ENCODE results near the gene PTPRZ1. TPM values are rescaled to one million over a fixed set of nuclear protein-coding genes. Genes with fewer than 3 reads are reported as not detected.

The PTPRZ1 gene
- polyA plus RNA-seq, 1 of the 3 experiments (the other 2 are of a cell fraction): not detected

- no peak for TF ChIP-seq USF2 (IDR thresholded peaks at IDR 0.05; ENCODE audit: borderline replicate concordance, low read depth, low read length)
- TF ChIP-seq IRF3 (IDR thresholded peaks at IDR 0.05; ENCODE audit: low read depth, low read length): no peak
- TF ChIP-seq, protein P1, sequence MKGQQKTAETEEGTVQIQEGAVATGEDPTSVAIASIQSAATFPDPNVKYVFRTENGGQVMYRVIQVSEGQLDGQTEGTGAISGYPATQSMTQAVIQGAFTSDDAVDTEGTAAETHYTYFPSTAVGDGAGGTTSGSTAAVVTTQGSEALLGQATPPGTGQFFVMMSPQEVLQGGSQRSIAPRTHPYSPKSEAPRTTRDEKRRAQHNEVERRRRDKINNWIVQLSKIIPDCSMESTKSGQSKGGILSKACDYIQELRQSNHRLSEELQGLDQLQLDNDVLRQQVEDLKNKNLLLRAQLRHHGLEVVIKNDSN (IDR thresholded peaks at IDR 0.05; ENCODE audit: borderline replicate concordance, low read depth): no peak
- TF ChIP-seq JUND (IDR thresholded peaks at IDR 0.05): no peak
- no peak for TF ChIP-seq RFX5 (IDR thresholded peaks at IDR 0.05; ENCODE audit: low read length)
- TF ChIP-seq TEAD4 (IDR thresholded peaks at IDR 0.05; ENCODE audit: borderline replicate concordance, insufficient read depth): no peak
- TF ChIP-seq, protein P2, sequence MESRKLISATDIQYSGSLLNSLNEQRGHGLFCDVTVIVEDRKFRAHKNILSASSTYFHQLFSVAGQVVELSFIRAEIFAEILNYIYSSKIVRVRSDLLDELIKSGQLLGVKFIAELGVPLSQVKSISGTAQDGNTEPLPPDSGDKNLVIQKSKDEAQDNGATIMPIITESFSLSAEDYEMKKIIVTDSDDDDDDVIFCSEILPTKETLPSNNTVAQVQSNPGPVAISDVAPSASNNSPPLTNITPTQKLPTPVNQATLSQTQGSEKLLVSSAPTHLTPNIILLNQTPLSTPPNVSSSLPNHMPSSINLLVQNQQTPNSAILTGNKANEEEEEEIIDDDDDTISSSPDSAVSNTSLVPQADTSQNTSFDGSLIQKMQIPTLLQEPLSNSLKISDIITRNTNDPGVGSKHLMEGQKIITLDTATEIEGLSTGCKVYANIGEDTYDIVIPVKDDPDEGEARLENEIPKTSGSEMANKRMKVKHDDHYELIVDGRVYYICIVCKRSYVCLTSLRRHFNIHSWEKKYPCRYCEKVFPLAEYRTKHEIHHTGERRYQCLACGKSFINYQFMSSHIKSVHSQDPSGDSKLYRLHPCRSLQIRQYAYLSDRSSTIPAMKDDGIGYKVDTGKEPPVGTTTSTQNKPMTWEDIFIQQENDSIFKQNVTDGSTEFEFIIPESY (IDR thresholded peaks at IDR 0.05; ENCODE audit: borderline replicate concordance, low read depth): no peak
- TF ChIP-seq RAD21 (IDR thresholded peaks at IDR 0.05; ENCODE audit: low read length): no peak
- no peak for TF ChIP-seq EP300 (IDR thresholded peaks at IDR 0.05; ENCODE audit: borderline replicate concordance in 1 of 2, low read depth in 1 of 2, low read length in 1 of 2)
- no peak for TF ChIP-seq GATA2 (CRISPR knock-in tag; IDR thresholded peaks at IDR 0.05)
Measured at GRCh38 chr7:122067077-122067476, 194.1 kb downstream of the PTPRZ1 start (continued).

GRCh38 chr7:122068046-122068445, 195.1 kb downstream of the PTPRZ1 start:
- POLR2A ChIA-PET: no interaction called here
- Histone ChIP-seq H3K9ac (no peak overlapping the region), H3K4me2 (no peak overlapping the region), H3K27ac (ENCODE audit: low read depth in 2 of 2, low read length in 1 of 2) (no peak overlapping the region), H2AFZ (ENCODE audit: low read depth) (no peak overlapping the region), H3K9me3 (no peaks in the 10 kb centered on the region), H3K4me3 (ENCODE audit: low read depth in 2 of 2, low read length in 1 of 2) (no peak overlapping the region), H3F3A (replicated peaks; ENCODE audit: insufficient read depth) (no peaks in the 10 kb centered on the region), H3K4me1 (ENCODE audit: control insufficient read depth in 1 of 2, insufficient read depth in 2 of 2, low read depth in 1 of 2, low read length in 1 of 2) (no peaks in the 10 kb centered on the region), H3K27me3 (ENCODE audit: insufficient read depth) (no peaks in the 10 kb centered on the region; the same call in 1 of the 2 replicates), H4K20me1 (ENCODE audit: insufficient read depth) (no peaks in the 10 kb centered on the region), H3K79me2 (ENCODE audit: insufficient read depth) (no peaks in the 10 kb centered on the region), H3K36me3 (replicated peaks in 1 of 2; ENCODE audit: control insufficient read depth in 1 of 2, insufficient read depth in 2 of 2, low read length in 1 of 2) (no peaks in the 10 kb centered on the region), H3K9me2 (no peaks in the 10 kb centered on the region)
- no peak for DNase-seq
- CTCF ChIA-PET: interaction anchor here (2.0 kb wide), 1 partner anchor 25 kb away, joined by 7 read pairs; no protein-coding TSS in a partner anchor
- 0% methylated on average over 1 of the region's 1 CpG for WGBS (ENCODE audit: low lambda C conversion rate)
- no peak for TF ChIP-seq FOSL2 (IDR thresholded peaks at IDR 0.05; ENCODE audit: borderline replicate concordance, low read depth)
- TF ChIP-seq MEF2A (IDR thresholded peaks at IDR 0.05; ENCODE audit: borderline replicate concordance, low read depth): no peak
- no peak for TF ChIP-seq GABPA (IDR thresholded peaks at IDR 0.05; ENCODE audit: low read depth)
- TF ChIP-seq NRF1 (IDR thresholded peaks at IDR 0.05; ENCODE audit: low read depth, low read length): no peak
- no peak for TF ChIP-seq ELF1 (IDR thresholded peaks at IDR 0.05)
